Measurements from ENCODE around the gene GET4.

- TF ChIP-seq JUN (CRISPR knock-in tag; IDR thresholded peaks at IDR 0.05) (no peak), POLR2G (IDR thresholded peaks at IDR 0.05; ENCODE audit: low read depth, low read length) (no peak), CTCF (CRISPR knock-in tag; IDR thresholded peaks at IDR 0.05) (no peak), FOXJ3 (CRISPR knock-in tag; IDR thresholded peaks at IDR 0.05; ENCODE audit: borderline replicate concordance) (no peak), SP4 (CRISPR knock-in tag; IDR thresholded peaks at IDR 0.05) (no peak), POLR2A (IDR thresholded peaks at IDR 0.05; ENCODE audit: insufficient read depth in 1 of 2, low read depth in 2 of 2, low read length in 2 of 2) (no peak), EZH2 (conservative IDR thresholded peaks at IDR 0.05; ENCODE audit: low read depth, low read length) (no peak), SAP130 (CRISPR knock-in tag; IDR thresholded peaks at IDR 0.05; ENCODE audit: low read depth) (no peak), SMAD3 (CRISPR knock-in tag; IDR thresholded peaks at IDR 0.05) (no peak), PREB (CRISPR knock-in tag; IDR thresholded peaks at IDR 0.05) (no peak), JUNB (CRISPR knock-in tag; IDR thresholded peaks at IDR 0.05; ENCODE audit: borderline replicate concordance) (no peak), NFYB (CRISPR knock-in tag; IDR thresholded peaks at IDR 0.05) (no peak), MTA3 (CRISPR knock-in tag; IDR thresholded peaks at IDR 0.05) (no peak)
These were observed 13.2 kb upstream of the GET4 start for GRCh38 chr7:863106-863505.

Data from HepG2 (cell line).